HG03460 (cell line): Measurements from ENCODE around the gene TRPC4AP.

Experiments used
- ATAC-seq: cut with Tn5 transposase; IDR thresholded peaks from one replicate; pipeline ENCODE4 v1.9.1; 2021; ENCODE audit not compliant: unreplicated experiment

Gene TRPC4AP

DNA sequence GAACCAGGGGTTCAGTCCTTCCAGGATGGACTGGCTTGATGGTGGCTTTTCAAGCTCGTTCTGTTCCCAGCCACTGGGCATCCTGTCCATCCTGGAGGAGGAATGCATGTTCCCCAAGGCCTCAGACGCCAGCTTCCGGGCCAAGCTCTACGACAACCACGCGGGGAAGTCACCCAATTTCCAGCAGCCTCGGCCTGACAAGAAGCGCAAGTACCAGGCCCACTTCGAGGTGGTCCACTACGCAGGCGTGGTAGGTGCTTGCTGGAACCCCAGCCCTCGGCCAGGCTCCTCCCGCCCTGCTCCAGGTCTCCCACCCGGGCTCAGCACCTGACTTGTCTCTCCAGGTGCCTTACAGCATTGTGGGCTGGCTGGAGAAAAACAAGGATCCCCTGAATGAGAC is 102.9 kb downstream of the TRPC4AP start:
- ATAC-seq = no peak

DNA sequence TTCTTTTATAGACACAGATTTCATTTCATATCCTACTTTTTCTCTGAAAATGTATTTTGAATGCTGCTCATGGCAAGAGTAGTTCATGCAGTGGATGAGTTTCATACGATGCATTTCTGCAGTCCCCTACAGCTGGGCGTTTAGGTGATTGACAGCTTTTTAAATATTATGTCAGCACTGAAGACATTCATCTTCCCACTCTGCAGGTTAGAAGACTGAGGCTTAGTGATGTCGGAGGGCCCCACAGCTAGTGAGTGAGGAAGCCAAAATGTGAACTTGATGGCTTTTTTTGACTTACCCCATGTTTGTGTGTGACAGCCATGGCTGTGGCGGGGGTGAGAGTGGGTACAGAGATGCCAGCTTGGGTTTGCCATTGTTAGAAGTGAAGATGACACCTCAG is 103.5 kb downstream of the TRPC4AP start:
- no peak for ATAC-seq

DNA sequence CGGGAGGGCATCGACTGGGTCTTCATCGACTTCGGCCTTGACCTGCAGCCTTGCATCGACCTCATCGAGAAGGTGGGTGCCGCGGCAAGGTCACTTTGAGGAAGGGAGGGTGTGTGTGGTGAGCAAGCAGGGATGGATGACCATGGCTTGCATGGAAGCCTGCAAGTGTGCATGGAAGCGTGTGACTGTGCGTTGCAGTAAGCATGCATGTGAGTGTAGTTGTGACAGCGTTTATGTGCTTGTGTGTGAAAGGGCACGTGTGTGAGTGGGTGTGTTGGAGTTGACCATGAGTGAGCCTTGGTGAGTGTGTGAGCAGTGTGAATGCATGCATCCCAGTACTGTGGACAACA is 104.4 kb downstream of the TRPC4AP start:
- no peak for ATAC-seq

DNA sequence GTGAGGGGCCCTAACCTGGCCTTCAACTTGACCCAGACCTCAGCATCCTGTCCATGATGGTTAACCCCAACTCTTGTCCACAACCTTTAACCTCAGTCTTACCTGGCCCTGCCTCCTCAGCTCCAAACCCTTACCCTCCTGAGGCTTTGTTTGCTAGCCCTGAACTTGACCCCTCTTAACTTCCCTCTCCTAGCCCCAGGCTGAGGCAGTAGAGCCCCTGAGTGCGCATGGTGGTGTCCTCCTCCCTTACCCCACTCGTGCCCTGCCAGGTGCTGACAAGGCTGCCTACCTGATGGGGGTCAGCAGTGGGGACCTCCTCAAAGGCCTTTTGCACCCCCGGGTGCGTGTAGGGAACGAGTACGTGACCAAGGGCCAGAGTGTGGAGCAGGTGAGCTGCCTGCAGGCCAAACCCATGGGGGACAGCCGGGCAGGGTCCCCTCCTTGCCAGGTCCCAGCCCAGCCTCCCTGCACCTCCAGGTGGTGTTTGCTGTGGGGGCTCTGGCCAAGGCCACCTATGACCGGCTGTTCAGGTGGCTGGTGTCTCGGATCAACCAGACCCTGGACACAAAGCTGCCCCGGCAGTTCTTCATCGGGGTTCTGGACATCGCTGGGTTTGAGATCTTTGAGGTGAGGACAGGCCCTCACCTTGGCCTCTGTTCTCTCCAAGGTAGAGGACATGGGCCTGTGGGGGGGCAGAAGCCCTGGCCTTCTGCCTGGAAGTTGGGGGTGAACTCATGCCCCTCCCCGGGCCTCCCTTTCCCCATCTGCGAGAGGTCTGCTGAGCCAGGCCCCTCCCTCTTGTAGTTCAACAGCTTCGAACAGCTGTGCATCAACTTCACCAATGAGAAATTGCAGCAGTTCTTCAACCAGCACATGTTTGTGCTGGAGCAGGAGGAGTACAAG is 105.1 kb downstream of the TRPC4AP start:
- no peak for ATAC-seq

DNA sequence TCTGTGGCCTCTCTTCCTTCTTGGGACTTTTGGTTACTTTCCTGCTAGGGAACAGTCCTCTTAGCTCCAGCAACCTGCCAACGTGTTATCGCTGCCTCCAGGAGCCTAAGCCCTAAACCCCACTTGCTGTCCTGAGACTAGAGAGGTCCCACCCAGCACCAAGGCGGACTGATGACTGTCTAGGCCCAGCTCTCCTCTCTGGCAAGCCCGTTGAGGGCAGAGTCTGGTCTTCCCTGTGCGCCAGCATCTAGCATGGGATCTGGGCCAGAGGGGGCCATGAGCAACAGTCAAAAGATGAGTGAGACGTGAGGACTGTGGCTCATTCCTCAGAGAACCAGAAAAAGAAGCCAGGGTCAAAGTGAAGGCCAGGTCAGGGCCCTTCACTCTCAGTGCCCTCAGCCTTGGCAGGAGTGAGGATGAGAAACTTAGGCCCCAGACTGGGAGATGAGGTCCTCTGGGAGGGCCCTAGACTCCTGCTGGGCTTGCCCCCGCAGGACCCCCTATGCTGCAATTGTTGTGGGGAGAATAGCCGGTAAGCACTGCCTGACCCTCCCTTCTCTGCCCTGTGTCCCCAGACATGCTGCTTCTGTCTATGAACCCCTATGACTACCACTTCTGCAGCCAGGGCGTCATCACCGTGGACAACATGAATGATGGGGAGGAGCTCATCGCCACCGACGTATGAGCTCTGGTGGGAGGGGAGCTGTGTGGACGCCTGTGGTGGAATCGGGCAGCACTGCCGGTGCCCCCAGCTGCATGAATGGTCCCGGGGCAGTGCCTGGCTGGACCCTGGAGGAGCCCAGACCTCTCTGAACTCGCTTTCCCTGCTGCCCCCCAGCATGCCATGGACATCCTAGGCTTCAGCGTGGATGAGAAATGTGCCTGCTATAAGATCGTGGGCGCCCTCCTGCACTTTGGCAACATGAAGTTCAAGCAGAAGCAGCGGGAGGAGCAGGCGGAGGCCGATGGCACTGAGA is 106.0 kb downstream of the TRPC4AP start:
- no peak for ATAC-seq

DNA sequence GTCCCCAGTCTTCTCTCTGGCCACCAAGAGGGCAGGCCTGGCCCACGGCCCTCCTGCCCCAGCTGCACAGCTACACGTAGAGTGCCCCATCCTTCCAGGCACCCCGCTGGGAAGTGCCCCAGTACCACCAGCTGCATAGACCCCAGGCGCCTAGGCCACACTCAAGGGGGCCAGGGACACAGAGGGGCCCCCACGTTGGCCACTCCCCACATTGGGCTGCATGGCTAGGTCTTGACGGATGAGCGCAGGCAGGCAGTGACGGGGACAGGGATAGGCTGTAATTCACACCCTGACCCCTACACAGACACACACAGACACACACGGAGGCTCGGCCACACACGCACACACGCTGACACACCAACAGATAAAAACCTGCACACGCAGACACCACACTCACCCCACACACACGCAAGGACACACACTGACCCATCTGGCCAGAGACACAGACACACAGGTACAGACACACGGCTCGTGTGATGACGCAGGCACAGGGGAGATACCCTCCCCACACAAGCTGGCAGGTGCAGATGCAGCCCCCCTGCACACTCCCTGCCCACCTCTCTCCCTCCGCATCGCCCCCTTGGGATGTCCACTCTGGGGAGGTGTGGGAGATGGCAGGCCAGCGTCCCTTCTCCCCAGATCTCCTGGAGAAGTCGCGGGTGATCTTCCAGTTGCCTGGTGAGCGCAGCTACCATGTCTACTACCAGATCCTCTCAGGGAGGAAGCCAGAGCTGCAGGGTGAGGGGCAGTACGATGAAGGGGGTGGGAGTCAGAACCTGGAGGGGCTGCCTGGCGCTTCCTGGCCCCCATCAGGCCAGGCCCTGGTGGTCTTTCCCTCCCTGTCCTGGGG is 106.9 kb downstream of the TRPC4AP start:
- ATAC-seq = no peak

DNA sequence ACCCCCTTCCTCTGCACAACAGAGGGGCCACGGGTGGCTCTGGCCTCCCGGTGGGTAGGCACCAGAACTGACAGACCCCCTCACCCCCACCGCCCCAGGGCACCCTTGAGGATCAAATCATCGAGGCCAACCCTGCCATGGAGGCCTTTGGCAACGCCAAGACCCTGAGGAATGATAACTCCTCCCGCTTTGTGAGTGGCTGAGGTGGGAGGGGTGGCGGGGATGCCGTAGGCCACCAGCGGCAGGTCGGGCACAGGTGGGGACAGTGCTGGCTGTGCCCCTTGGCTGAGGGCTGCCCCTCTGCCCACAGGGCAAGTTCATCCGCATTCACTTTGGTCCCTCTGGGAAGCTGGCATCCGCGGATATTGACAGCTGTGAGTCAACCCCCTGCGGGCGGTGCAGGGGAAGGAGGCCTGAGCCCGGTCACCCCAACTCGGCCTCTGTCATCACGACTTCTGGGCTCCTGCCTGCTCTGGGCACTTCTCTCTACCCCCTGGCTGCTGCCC is 107.8 kb downstream of the TRPC4AP start:
- no peak for ATAC-seq

DNA sequence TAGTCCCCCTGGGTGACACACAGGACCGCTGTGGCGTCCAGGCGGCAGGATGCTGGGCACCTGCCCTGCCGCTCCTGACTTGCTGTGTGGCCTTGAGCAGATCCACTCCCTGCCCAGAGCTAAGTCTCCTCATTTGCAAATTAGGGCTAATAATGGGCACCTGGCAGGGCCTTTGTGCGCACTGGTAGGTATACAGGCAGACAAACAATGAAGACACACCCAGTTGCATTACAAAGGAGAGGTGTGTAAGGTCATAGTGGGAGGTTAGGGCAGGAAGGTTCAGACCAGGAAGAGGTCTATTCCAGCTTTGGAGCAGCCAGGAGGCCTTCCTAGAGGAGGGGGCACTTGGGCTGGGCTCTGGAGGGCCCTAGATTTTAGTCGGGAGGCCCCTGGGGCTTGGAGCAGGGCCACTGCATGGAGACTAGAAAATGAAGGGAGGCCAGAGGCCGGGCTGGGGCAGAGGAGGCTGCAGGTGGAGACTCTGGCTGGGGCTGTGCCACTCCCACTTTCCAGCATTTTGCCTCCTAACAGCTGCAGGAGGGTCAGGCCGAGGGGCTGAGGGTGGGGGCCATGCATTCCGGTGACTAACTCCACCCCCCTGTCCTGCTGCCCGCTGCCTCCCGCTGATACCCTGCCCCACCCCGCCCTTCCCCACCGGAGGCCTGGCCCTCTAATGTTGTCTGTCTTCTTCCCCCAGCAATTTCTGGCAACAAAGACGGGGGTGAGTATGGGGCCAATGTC is 108.4 kb downstream of the TRPC4AP start:
- ATAC-seq = no peak

DNA sequence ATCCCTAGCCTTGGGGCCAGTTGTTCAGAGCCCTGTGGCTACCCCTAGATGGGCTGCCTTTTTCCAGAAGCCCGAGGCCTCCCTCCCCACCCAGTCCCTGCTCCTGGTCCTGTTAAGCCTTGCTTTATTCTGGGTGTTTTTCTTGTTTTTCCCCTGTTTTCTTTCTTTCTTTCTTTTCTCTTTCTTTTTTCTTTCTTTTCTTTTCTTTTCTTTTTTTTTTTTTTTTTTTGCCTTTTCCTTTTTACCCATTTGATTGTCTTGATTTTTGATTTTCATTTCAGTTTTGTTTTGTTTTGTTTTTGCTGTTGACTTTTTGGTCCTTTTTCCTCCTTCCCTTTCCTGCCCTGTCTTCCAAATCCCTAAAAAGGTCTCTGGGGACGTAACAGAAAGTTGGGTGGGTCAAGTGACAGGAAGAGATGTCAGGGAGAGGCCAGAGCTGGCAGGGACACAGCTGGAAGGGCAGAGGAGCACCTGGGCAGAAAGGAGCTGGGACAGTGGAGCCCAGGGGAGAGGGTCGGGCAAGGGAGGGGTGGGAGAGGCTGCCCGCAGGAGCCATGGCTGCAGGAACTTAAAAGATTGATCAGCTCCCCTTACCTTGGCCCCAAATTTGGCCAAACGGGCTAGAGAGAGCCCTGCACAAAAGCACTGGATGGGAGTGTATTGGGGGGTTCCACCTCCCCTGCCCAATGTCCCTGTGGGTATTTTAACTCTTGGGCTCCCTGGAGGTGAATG is 109.4 kb downstream of the TRPC4AP start:
- no peak for ATAC-seq

DNA sequence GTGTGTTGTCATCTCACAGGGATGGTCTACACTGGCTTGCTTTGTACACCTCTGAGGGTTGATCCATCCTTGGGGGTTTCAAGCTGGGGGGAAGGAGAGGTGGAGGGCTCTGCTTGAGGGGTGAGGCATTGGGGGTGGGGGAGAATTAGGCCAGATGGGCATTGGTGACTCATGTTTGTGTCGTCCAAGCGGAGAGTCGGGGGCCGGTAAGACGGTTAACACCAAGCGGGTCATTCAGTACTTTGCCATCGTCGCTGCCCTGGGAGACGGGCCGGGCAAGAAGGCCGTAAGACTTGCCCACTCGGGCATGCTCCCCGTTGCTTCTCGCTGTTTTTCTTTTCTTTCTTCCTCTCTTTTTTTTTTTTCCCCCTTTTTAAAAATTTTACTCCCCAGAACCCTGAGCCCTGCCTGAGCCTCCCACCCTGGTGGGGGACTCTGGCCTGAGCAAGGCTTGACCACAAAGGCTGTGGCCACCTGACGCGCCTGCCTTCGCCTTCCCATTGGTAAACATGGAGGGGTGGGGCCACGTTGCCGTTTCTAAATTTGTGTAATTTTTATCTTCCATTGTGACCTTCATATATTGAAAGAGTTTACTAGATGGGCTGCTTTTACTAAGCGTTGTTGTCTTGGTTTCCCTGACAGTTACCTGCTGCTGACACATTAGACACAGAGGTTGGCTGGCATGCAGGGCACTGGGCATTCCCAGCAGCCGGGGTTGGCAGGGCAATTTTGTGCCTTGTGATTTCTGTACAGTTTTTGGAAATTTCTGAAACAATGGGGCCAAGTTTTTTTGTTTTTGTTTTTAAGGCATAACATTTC is 110.1 kb downstream of the TRPC4AP start:
- ATAC-seq = no peak

DNA sequence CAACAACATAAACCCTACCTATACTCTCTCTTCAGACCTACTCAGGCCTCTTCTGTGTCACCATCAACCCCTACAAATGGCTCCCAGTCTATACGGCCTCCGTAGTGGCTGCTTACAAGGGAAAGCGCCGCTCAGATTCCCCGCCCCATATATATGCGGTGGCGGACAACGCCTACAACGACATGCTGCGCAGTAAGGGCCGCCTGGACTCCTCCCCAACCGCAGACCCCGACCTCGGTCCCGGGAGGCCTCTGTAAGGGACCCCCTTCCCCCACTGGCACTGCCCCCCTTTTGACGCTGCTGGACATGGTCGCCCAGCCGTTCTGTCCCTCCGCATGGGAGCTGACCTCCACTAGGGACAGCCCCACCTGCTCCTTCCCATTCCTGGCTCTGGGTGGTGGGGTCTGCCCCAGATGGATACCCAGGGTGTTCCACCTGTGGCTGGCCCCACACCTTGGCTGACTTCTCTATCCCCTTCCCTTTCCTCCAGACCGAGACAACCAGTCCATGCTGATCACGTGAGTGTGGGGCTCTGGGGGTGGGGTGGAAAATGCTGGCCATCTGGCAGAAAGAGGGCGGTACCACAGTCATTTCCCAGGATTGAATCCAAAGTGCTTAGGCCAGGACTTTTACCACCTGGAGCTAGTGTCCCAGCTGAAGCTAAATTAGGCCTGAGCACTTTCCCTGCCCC is 111.9 kb downstream of the TRPC4AP start:
- ATAC-seq = no peak

DNA sequence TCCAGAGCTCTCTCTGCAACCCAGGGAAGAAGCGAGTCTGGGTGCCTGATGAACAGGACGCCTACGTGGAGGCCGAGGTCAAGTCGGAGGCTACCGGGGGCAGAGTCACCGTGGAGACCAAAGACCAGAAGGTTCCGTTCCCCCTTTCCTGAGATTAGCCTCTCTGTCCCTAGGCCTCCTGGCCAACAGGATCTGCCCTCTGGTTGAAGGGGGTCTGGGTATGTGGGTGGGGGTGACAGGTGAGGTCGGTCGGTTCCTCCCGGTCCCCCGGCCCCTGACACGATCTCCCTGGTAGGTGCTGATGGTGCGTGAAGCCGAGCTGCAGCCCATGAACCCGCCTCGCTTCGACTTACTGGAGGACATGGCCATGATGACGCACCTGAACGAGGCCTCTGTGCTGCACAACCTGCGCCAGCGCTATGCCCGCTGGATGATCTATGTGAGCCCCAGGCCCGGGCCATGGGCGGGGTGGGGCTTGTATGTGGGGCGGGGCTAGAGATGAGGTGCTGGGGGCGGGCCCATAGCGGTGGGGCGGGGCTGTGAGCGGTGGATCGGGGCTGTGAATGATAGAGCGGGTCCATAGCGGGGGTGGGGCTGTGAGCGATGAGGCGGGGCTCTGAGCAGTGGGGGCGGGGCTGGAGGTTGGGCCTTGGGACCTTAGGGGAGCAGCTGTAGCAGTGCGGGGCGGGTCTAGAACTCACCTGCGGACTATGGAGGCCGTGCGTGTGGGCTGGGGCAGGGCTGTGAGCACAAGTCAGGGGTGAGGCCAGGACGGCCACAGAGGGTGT is 113.0 kb downstream of the TRPC4AP start:
- ATAC-seq = no peak

DNA sequence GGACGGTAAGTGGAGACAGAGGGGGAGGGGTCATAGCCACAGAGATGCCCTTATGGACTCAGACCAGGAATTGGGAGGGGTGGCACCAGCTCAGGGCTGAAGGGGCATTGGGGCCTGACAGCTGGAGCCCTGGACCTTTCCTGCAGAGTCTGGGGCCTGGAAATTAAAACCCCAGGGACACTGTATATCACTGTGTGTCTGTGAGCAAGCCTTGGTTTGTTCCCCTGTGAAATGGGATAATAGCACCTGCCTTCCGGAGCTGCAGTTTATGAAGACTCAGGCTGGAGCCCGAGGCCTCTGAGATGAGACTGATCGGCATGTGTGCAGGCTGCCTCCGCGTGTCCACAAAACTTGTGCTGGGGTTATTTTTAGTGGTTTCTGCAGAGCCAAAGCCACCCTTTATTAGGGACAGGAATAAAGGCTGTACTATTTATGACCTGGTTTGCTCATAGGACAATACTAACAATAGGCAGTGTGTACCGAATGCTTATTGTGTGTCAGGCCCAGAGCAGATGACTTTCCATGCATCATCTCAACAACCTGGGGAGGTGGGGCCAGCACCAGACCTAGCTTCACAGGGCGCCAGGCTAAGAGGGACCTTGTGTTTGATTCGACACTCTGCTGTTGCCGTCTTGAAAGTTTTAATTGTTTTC is 114.4 kb downstream of the TRPC4AP start:
- no peak for ATAC-seq

DNA sequence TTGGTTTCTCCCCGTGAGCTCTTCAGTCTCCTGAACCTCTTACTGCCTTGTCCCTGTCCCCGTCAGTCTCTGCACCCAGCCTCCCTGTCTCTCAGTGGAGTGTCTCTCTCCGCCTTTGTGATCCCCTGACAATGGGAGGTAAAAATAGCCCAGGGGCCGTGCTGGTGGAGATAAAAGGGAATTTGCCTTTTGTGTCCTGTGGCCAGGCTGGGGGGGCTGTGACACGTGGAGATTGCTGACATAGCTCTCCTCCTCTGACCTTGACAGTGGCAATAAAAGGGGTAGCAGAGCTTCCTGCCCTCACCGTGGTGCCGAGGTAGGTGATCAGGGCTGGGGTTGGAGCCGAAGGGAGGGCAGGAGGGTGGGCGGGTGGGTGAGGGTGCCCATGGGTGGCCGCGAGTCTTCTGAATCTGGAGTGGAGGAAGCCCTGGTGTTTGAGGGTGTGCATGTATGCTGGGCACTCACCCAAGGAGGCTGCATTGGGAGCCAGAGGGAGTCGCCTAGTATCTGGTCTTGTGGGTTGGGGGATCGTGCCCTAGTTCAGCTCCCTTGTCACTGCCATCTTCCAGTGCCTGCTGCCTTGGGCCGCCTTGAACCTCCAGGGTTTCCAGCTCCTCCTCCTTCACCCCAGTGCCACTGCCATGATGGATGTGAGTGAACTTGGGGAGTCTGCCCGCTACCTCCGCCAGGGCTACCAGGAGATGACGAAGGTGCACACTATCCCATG is 115.1 kb downstream of the TRPC4AP start:
- ATAC-seq = no peak

DNA sequence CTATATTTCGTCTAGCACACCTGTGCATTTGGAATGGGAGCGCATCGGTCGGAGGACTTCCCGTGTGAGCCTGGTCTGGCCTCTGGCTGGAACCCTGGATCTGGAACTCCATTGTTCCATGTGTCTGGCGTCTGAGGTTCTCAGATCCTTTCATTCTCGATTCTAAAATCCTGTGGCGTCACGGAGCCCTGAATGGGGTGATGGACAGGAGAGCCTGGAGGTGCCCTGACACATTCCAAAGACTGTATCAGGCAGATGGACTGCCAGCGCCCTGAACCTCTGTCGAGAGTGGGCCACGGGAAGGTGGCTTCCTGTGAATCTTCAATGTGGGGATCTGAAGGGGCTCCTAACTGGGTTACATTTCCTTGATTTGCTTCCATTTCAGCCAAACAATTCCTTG is 116.3 kb downstream of the TRPC4AP start:
- ATAC-seq = no peak

DNA sequence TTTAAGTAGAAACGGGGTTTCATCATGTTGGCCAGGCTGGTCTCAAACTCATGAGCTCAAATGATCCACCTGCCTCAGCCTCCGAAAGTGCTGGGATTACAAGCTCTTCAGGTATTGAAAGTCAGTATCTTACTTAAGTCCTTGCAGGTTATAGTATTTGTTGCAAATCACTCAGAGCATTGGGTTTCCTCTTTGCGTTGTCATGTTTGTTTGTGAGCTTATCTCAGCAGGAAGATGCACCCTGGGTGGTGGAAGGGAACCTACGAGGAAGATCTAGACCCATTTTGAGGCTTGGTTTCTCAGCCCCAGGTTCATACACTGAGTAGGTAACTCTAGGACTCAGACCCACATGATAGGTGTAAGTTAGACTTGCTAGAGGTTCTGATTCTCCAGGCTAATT is 118.4 kb downstream of the TRPC4AP start:
- ATAC-seq = no peak
